ENCODE results near the gene WT1. TPM values are rescaled to one million over a fixed set of nuclear protein-coding genes. Genes with fewer than 3 reads are reported as not detected.

Gene WT1
- total and polyA plus RNA-seq, 2 of the 4 experiments (the other 2 are of a cell fraction) = not detected

GRCh38 chr11:32438346-32438865, 3.1 kb upstream of the WT1 start:
- H3K9ac ChIP-seq (ENCODE audit: low read depth, low read length) = no peak overlapping the region
- no peaks in the 10 kb centered on the region for H3K36me3 ChIP-seq (ENCODE audit: control insufficient read depth, insufficient read depth, low read length)
- 8% methylated on average over 5 of the region's 16 CpGs; no CpG with 5 or more reads in 1 of the 2 experiments for WGBS, 2 experiments (ENCODE audit: extremely low coverage in 2 of 2, insufficient read length in 1 of 2)
- TF ChIP-seq CTCF (conservative IDR thresholded peaks at IDR 0.05; ENCODE audit: low read depth, low read length) (no peak), RCOR1 (IDR thresholded peaks at IDR 0.05; ENCODE audit: insufficient replicate concordance, low read length) (no peak), NFE2L2 (IDR thresholded peaks at IDR 0.05; ENCODE audit: low read depth, low read length) (no peak), MAZ (IDR thresholded peaks at IDR 0.05; ENCODE audit: borderline replicate concordance, low read depth, low read length) (no peak), SMC3 (IDR thresholded peaks at IDR 0.05; ENCODE audit: low read depth, low read length) (no peak)
- TF ChIP-seq, protein P1, sequence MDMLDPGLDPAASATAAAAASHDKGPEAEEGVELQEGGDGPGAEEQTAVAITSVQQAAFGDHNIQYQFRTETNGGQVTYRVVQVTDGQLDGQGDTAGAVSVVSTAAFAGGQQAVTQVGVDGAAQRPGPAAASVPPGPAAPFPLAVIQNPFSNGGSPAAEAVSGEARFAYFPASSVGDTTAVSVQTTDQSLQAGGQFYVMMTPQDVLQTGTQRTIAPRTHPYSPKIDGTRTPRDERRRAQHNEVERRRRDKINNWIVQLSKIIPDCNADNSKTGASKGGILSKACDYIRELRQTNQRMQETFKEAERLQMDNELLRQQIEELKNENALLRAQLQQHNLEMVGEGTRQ (IDR thresholded peaks at IDR 0.05; ENCODE audit: low read depth, low read length) = no peak
- H3K79me1 ChIP-seq (ENCODE audit: low read depth in 1 of 2, low read length in 2 of 2) = no peaks in the 10 kb centered on the region
- H2BK120ac ChIP-seq (ENCODE audit: low read depth, low read length) = no peak overlapping the region
- H3K9me3 ChIP-seq (ENCODE audit: control insufficient read depth, insufficient read depth, low read length) = peaks cover 8% of the 10 kb centered on the region
- BruUV-seq (replicated peaks) = no TSS peak
- no peak overlapping the region for H2AK9ac ChIP-seq (replicated peaks; ENCODE audit: low read depth, low read length, poor library complexity)
- H2AFZ ChIP-seq (replicated peaks; ENCODE audit: low read length, poor library complexity) = no peak overlapping the region
- no peak overlapping the region for H3K14ac ChIP-seq (replicated peaks; ENCODE audit: low read depth, low read length)
- H3K4ac ChIP-seq (ENCODE audit: low read depth, low read length) = no peak overlapping the region
- H3K27me3 ChIP-seq (ENCODE audit: control insufficient read depth, insufficient read depth, low read length) = peaks cover 73% of the 10 kb centered on the region
- H2AK5ac ChIP-seq (ENCODE audit: low read depth, low read length) = no peak overlapping the region
- H3K4me3 ChIP-seq (ENCODE audit: insufficient read depth, low read depth, low read length) = no peak overlapping the region
- no peak overlapping the region for H4K91ac ChIP-seq (ENCODE audit: insufficient read depth, low read depth, low read length)
- DNase-seq (no peak), ATAC-seq (ENCODE audit: low read depth) (no peak)
- H3K56ac ChIP-seq (ENCODE audit: extremely low read depth, insufficient read depth, low read length) = no peak overlapping the region
- H3K18ac ChIP-seq (ENCODE audit: low read depth, low read length) = no peak overlapping the region
- no peak overlapping the region for H3K27ac ChIP-seq (ENCODE audit: insufficient read depth, low read length)
- no peaks in the 10 kb centered on the region for H3K9me1 ChIP-seq (ENCODE audit: insufficient read depth, low read length)
- no peak overlapping the region for H4K5ac ChIP-seq (ENCODE audit: low read depth, low read length)
- no peaks in the 10 kb centered on the region for H4K20me1 ChIP-seq (ENCODE audit: insufficient read depth, low read length)
- POLR2A ChIA-PET (ENCODE audit: unreplicated experiment) = no interaction called here
- H2BK20ac ChIP-seq (ENCODE audit: low read depth, low read length) = no peak overlapping the region
- H3K23ac ChIP-seq (ENCODE audit: low read depth, low read length) = no peak overlapping the region
- in situ Hi-C loops (cut with MboI; ENCODE audit: low sequenced_read_pairs) = no loop called here
- intact Hi-C loops (cut with micrococcal nuclease) = no loop called here
- H2BK5ac ChIP-seq (ENCODE audit: low read depth, low read length, poor library complexity, severe bottlenecking) = no peak overlapping the region
- H3K4me2 ChIP-seq (ENCODE audit: low read depth, low read length) = no peak overlapping the region; the same call in 1 of the 2 replicates
- no peak overlapping the region for H2BK15ac ChIP-seq (ENCODE audit: low read depth, low read length)
- dilution Hi-C loops (cut with HindIII; ENCODE audit: low sequenced_read_pairs, unreplicated experiment) = no loop called here
- no peak overlapping the region for H4K8ac ChIP-seq (ENCODE audit: low read depth in 2 of 2, low read length in 2 of 2)
- CTCF ChIA-PET = no interaction called here
- no peaks in the 10 kb centered on the region for H3K4me1 ChIP-seq (ENCODE audit: control insufficient read depth, insufficient read depth, low read length)
